NK-92 (cell line): ENCODE results near the gene IPPK.

Experiments used
- DNase-seq: peaks from one replicate; lab custom pipeline; 2025; ENCODE audit not compliant: unreplicated experiment; lab: John Stamatoyannopoulos, UW

Gene IPPK

DNA sequence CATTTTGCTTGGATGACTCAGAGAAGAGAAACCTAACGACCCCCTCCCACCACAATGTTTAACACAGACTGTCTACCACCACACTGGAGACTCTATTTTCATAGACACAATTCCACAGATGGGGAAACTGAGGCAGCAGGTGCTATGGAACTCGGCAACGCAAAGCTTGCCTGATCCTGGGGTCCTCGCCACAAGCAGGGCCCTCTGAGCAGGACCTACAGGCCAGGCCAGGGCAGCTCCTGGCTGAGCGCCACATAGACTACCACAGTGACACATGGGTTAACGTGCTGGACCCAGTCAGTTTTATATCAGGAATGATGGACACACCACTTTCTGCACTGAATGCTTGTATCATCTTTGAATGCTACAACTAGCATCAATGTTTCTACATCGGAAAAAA, 11.8 kb downstream of the IPPK start:
- DNase-seq: no peak

GRCh38 chr9:92657296-92658094, 12.4 kb downstream of the IPPK start:
- no peak for DNase-seq

DNA sequence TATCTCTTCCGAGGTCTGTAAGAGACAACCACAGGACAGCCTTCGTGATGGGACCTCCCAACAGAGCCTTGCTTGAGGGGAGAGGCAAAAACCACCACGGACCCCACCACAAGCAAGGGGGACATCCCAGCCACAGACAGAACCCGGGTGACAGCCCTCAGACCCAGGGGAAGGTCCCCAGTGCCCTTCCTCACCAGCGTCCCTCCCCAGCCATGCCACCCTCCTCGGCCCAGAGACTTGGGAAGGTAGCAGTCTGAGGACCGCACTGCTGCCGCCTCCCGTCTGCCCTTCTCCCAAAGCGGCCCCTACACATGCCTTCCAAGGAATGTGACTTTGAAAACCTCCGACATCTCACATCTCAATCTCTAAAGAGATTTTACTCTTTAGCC, 13.4 kb downstream of the IPPK start:
- DNase-seq: no peak

- no peak for DNase-seq
These were observed 13.9 kb downstream of the IPPK start for GRCh38 chr9:92655896-92656536.

- DNase-seq: no peak
These were observed 14.6 kb downstream of the IPPK start for GRCh38 chr9:92655366-92655765.

DNA sequence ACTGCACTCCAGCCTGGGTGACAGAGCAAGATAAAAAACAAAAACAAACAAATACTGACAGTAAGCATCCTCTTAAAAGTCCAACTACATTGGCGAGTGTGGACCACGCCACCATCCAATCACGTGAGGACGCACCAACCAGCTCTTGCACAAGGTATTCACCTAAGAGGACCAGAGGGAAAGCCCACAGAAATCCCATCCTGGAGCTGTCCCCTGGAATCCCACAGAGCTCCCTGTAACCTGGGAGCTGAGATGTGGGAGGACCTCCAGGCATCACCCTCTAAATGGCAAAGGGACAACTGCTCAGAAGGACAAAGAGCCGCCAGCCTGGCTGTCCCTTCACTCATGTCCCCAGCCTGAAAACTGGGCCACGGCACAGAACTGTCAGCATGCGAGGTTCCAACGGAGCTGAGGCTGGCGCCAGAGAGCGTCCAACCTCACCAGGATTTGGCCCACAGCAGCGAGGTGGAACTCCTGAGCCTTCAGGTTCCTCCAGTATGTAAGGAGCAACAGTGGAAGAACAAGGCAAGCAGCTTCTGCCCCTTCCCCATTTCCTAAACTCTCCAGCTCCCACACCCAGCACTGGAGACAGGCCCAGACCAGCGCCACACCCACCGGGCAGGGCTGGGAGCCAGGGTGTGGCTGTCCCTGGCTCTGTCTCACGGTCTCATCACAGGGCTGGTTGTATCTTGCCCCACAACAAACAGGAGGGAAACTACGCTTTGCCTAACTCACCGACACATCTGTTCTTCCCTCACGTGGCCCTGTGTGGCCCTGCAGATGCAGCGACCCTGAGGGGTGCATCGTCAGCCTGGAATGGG, 15.2 kb downstream of the IPPK start:
- no peak for DNase-seq

- DNase-seq: no peak
These were observed 17.5 kb downstream of the IPPK start for GRCh38 chr9:92652461-92652860.

- no peak for DNase-seq
These were observed 18.9 kb downstream of the IPPK start for GRCh38 chr9:92650839-92651621.

DNA sequence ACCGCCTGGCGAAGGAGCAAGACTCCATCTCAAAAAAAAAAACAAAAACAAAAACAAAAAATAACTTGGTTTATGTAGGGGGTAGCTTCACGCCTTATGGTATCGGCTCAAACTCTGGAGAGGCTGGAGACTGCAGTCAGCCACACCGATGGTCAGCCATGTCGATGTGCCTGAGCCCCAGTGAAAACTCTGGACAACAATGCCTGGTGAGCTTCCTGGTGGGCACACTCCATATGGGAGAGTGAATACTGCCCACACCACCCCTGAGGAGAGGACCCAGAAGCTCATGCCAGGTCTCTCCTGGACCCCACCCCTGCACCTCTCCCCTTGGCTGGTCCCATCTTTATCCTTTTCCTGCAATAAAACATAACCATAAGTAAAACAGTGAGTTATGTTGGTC, 19.6 kb downstream of the IPPK start:
- DNase-seq: no peak

- no peak for DNase-seq
These were observed 20.9 kb downstream of the IPPK start for GRCh38 chr9:92649007-92649406.

DNA sequence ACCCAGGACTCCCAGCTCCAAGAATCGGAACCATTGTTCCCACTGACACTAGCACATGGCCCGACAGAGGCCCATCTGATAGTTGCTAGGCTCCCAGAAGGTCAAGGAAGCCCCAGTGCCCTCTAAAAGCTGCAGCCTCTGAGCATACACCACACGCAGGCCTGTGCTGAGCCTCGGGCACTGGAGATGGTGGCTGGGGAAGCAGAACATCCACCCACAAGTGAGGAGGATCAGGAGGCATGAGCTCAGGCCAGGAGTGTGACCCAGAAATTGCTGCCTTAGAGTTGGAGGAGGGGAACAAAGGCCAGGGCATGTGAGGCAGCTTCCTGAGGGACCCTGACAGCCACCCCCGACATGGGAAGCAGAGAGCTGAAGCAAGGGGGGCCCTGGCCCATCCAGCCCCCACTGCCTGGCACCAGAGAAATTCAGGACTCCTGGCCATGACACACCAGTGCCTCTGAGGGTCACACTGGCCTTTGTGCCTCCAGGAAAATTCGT, 21.4 kb downstream of the IPPK start:
- no peak for DNase-seq

DNA sequence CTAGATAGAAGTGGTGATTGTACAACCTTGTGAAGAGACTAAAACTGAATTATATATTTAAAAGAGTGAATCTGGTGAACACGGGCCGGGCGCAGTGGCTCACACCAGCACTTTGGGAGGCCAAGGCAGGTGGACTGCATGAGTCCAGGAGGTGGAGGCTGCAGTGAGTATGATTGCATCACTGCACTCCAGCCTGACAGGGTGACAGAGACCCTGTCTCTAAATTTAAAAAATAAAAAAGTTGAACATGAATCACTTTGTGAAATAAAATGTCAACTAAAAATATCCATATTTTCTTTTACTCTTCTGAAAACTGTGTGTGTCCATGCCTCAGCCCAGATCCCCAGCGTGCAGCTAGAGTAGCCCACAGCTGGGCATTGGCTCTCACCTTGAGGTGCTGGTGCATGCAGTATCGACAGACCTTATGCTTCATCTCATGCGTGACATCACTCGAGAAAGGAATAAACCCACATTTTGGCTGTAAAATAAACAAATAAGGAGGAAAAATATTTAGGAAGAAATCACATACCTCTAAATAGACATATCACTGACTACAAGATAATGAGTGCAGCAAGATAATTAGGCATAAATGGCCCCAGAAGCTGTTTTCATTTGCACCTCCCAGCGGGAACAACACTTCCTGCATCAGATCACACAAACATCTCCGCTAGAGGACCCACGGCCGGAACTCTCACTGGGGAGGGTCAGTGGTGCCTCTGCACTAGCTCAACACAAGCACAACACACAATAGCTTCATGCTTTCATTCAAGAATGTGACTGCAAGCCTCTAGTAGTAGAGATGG, 22.1 kb downstream of the IPPK start:
- no peak for DNase-seq

DNA sequence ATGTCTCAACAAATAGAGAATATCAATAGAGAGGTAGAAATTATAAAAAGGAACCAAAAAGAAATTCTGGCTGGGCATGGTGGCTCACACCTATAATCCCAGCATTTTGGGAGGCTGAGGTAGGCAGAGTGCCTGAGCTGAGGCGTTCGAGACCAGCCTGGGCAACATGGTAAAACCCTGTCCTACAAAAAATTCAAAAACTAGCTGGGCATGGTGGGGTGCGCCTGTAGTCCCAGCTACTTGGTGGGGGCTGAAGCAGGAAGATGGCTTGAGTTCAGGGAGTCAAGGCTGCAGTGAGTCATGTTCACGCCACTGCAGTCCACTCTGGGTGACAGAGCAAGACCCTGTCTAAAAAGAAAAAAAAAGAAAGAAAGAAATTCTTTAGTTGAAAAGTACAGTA, 24.9 kb downstream of the IPPK start:
- no peak for DNase-seq

DNA sequence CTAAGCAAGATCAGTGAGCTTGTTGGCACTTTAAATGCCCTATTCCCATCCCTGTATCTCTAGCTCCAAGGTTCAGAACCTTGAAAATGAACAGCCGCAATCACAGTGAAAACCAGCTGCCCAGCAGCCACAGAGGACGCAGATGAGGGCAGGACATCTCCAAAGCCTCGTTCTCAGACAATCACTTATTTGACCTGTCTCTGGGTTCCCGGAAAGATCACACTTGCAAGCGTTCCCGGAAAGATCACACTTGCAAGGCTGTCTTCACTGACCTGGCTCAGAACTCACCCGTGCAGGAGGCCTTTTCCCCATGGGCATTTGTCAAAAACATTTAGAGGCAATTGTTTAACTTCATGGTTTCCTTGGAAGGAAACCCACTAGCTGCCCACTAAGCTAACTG, 25.7 kb downstream of the IPPK start:
- no peak for DNase-seq

- no peak for DNase-seq
These were observed 27.4 kb downstream of the IPPK start for GRCh38 chr9:92642564-92642963.

DNA sequence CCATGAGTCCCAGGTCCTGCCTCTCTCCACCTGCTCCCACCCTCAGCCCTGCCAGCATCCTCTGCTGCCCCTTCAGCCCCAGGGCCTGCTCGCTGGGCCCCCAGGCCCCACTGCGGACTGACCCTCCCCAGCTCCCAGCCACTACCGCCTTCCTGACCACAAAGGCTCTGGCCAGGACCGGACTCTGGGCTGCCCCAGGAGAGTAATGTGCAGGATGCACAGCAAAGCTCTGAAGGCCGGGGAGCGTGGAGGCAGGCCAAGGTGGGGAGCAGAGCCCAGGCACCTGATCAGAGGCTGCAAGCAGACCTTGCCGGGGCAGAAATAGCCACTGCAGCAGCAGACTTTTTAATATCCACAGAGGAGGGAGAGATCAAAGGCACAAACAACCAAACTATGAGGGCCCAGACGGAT, 27.9 kb downstream of the IPPK start:
- no peak for DNase-seq

- no peak for DNase-seq
These were observed 28.7 kb downstream of the IPPK start for GRCh38 chr9:92641092-92641809.

- no peak for DNase-seq
These were observed 29.4 kb downstream of the IPPK start for GRCh38 chr9:92640398-92641091.

- DNase-seq: no peak
These were observed 30.1 kb downstream of the IPPK start for GRCh38 chr9:92639791-92640271.
